ENCODE measurements around the gene ACSL4.

- TF ChIP-seq, protein P1, sequence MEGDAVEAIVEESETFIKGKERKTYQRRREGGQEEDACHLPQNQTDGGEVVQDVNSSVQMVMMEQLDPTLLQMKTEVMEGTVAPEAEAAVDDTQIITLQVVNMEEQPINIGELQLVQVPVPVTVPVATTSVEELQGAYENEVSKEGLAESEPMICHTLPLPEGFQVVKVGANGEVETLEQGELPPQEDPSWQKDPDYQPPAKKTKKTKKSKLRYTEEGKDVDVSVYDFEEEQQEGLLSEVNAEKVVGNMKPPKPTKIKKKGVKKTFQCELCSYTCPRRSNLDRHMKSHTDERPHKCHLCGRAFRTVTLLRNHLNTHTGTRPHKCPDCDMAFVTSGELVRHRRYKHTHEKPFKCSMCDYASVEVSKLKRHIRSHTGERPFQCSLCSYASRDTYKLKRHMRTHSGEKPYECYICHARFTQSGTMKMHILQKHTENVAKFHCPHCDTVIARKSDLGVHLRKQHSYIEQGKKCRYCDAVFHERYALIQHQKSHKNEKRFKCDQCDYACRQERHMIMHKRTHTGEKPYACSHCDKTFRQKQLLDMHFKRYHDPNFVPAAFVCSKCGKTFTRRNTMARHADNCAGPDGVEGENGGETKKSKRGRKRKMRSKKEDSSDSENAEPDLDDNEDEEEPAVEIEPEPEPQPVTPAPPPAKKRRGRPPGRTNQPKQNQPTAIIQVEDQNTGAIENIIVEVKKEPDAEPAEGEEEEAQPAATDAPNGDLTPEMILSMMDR (IDR thresholded peaks at IDR 0.05): no peak
- TF ChIP-seq EP300 (IDR thresholded peaks at IDR 0.05): no peak
- TF ChIP-seq POLR2A (IDR thresholded peaks at IDR 0.05): no peak
These were observed 27.8 kb upstream of the ACSL4 start for GRCh38 chrX:109760922-109761250.
